Fibroblast of villous mesenchyme (primary cell): ENCODE data around the gene RPS15. TPM values are rescaled to one million over a fixed set of nuclear protein-coding genes. Genes with fewer than 3 reads are reported as not detected.

Experiments
- DNase-seq: peaks from one replicate; pipeline ENCODE4 v3.0.0-alpha.2; 2010; ENCODE audit warnings: low read depth
- H3K4me3 ChIP-seq: 2 replicates; pipeline ENCODE4 v1.5.1; 2011; ENCODE audit warnings: low read depth, mild to moderate bottlenecking, low read length
- CTCF ChIP-seq: IDR thresholded peaks from 2 replicates; pipeline ENCODE4 v1.5.1; 2012; ENCODE audit warnings: low read depth, mild to moderate bottlenecking, low read length; ENCODE audit not compliant: insufficient read depth
- total RNA-seq: library from RNA; depleted of rRNA; stranded (reverse); fragments of >200 nt; gene quantifications from 2 replicates; pipeline ENCODE4 v1.2.3, GENCODE V29; 2012

The RPS15 gene
- total RNA-seq, 1 donor: 346 TPM

- no peak for TF ChIP-seq CTCF
- no peak overlapping the region for H3K4me3 ChIP-seq
- DNase-seq: no peak
These were observed 33.4 kb downstream of the RPS15 start for GRCh38 chr19:1471515-1472160.

GRCh38 chr19:1472231-1473084 is 34.3 kb downstream of the RPS15 start:
- no peak overlapping the region for H3K4me3 ChIP-seq
- no peak for TF ChIP-seq CTCF

DNA sequence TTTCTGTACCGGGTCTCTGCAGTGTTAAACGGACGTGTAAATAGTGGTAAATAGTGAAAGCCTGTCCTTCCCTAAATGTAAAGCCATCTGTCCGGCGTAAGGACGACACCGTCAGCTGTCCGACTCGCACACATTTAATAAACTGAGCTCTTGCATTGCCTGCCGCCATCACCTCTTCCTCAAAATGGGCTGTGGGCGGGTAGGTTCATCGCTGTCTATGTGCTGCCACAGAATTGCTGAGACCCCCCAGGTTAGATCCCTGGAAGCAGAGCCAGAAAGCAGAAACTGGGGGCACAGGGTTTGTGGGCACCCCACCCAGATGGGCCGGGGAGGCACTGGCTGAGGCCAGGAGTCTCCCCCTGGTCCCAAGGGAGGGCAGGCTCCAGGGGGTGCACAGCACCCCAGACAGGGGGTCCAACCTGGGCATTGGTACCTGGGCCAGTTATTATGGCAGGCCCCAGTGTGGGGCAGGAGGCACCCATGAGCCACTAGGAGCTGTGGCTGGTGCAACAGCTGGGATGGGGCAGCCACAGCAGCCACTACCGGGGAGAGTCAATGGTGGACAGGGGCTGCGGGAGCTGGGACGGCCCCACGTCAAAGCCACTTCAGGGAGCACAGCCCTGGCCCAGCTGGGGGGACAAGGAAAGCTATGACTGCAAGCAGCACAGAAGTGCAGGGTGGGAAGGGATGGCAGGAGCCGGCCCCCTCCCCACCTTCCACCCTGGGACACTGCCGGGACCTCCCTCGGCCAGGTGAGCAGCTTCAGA is 35.1 kb downstream of the RPS15 start:
- TF ChIP-seq CTCF: no peak
- H3K4me3 ChIP-seq: no peak overlapping the region
- DNase-seq: no peak

More at GRCh38 chr19:1472231-1473084, 34.3 kb downstream of the RPS15 start:
- no peak for DNase-seq

- H3K4me3 ChIP-seq: no peak overlapping the region
- no peak for TF ChIP-seq CTCF
- DNase-seq: no peak
These were observed 36.0 kb downstream of the RPS15 start for GRCh38 chr19:1474011-1474764.

DNA sequence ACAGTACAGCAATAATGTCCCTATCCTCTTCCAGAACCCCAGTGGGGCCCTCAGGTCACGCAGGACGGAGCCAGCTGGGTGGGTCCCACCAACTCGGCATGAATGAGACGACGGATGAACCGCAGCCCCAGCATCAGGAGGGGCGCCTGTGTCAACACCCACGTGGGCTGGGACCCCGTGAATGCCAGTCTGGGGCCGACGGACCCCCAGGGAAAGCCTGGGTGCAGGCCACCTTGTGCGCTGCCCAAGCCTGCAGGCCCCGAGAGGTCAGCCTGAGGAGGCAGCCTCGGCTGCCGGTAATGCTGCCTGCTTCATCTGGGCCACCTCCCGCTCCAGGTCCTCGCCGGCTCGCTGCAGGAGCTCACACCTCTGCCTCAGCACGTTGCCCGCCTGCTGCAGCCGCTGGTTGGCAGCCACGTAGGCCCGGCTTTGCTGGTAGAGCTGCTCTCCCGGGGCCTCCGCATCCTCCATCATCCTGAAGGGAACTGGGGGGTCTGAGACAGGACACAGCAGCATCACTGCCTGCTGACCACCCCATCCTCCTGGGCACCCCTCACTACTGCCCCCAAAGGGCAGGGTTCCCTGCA is 36.7 kb downstream of the RPS15 start:
- no peak overlapping the region for H3K4me3 ChIP-seq
- TF ChIP-seq CTCF: no peak
- no peak for DNase-seq
